Fibroblast of gingiva (primary cell): ENCODE measurements around the gene TIE1.

Source experiments
- DNase-seq: peaks from one replicate; pipeline ENCODE4 v3.0.0-alpha.2; 2011; ENCODE audit warnings: low read depth

Gene TIE1

GRCh38 chr1:43312663-43313515 lies 12.1 kb downstream of the TIE1 start:
- no peak for DNase-seq

GRCh38 chr1:43313771-43314170 lies 13.0 kb downstream of the TIE1 start:
- DNase-seq: no peak

GRCh38 chr1:43314233-43314632 lies 13.5 kb downstream of the TIE1 start:
- DNase-seq: no peak

GRCh38 chr1:43315481-43315880 lies 14.7 kb downstream of the TIE1 start:
- no peak for DNase-seq

- DNase-seq: no peak
Measured at GRCh38 chr1:43315963-43316737, 15.4 kb downstream of the TIE1 start.

GRCh38 chr1:43316738-43317520 lies 16.1 kb downstream of the TIE1 start:
- no peak for DNase-seq

- no peak for DNase-seq
Measured at GRCh38 chr1:43317817-43318471, 17.2 kb downstream of the TIE1 start.

GRCh38 chr1:43318831-43319230 lies 18.0 kb downstream of the TIE1 start:
- no peak for DNase-seq

- DNase-seq: no peak
Measured at GRCh38 chr1:43319288-43319687, 18.5 kb downstream of the TIE1 start.

GRCh38 chr1:43319766-43320165 lies 19.0 kb downstream of the TIE1 start:
- no peak for DNase-seq

GRCh38 chr1:43321331-43321891 lies 20.6 kb downstream of the TIE1 start:
- no peak for DNase-seq

GRCh38 chr1:43322506-43322905 lies 21.7 kb downstream of the TIE1 start:
- DNase-seq: no peak

GRCh38 chr1:43324810-43325209 lies 24.0 kb downstream of the TIE1 start:
- no peak for DNase-seq

GRCh38 chr1:43325381-43325780 lies 24.6 kb downstream of the TIE1 start:
- no peak for DNase-seq

- DNase-seq: peak; percentile 84
Measured at GRCh38 chr1:43327549-43328292, 26.9 kb downstream of the TIE1 start.

- DNase-seq: peak; percentile 45
Measured at GRCh38 chr1:43329995-43330751, 29.4 kb downstream of the TIE1 start.

GRCh38 chr1:43331688-43332087 lies 30.9 kb downstream of the TIE1 start:
- DNase-seq: no peak

GRCh38 chr1:43334453-43335205 lies 33.8 kb downstream of the TIE1 start:
- DNase-seq: no peak

GRCh38 chr1:43337588-43337987 lies 36.8 kb downstream of the TIE1 start, which contains the start of gene MPL:
MPL (plus strand) TSS chr1:43337818; CDS start chr1:43337849, 31 bp downstream.
- DNase-seq: no peak
